GM19395 (cell line): ENCODE measurements around the gene GPR61.

Source experiments
- ATAC-seq: cut with Tn5 transposase; IDR thresholded peaks from one replicate; pipeline ENCODE4 v1.9.1; 2021; ENCODE audit warnings: mild to moderate bottlenecking, moderate library complexity; ENCODE audit not compliant: unreplicated experiment

The GPR61 gene, protein sequence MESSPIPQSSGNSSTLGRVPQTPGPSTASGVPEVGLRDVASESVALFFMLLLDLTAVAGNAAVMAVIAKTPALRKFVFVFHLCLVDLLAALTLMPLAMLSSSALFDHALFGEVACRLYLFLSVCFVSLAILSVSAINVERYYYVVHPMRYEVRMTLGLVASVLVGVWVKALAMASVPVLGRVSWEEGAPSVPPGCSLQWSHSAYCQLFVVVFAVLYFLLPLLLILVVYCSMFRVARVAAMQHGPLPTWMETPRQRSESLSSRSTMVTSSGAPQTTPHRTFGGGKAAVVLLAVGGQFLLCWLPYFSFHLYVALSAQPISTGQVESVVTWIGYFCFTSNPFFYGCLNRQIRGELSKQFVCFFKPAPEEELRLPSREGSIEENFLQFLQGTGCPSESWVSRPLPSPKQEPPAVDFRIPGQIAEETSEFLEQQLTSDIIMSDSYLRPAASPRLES

DNA sequence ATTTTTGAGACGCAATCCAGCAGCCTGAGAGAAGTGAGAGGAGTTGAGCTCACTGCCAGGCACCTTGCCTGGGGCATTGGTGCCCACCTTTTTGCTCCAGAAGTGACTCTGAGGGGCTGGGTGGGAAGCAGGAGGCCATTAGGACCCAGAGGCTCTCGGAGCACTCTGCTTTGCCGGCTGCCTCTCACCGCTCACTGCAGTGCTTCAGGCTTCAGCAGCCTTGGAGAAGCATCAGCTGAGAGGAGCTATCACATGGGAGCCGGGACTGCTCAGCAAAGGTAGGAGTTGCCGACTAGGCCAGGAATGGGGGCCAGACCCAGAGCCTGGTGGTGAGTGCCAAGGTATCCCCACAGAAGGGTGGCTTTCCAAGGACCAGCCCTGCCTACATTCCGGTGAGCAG lies at the start of gene GPR61:
Gene GPR61, plus strand, starts transcription at position 197 of the 400 bp plus-strand sequence. CDS start 3,151 bp downstream, outside the sequence.
- ATAC-seq = no peak

DNA sequence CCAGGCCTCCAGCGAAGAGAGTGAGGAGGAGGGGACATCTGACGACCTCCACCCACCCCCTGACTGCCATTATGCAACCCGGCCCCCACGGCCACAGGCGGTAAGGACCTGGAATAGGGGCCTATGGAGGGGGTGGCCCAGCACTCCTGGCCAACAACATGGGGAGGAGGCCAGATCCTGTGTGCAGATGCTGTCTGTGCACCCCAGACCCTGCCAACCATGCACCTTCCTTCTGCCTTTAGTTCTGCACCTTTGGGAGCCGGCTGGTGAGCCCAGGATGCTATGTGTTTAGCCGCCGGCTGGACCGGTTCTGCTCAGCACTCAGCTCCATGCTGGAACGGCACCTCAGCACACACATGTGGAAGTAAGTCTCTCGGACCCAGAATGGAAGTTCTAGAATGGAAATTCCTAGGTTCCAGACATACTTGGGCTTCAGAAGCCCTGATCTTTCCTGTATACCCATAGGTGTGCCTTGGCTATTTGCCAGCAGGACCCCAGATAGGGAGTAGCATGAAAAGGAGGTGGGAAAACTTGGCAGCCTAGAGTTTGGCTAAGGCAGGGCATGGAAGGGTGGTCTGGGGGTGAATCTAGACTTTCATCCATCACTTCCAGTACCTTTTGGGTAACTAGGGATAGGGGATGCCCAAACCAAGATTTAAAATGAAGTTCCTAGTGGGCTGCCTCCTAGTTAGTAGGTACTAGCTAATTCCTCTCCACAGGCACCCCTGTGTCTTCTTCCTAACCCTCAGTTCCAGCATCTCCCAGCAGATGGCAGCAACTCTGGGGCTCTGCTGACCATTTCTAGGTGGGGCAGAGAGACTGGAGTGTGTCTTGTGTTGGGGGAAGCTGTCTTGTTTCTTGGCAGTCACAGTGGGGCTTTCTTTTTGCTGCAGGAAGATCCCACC lies 49.4 kb upstream of the GPR61 start:
- no peak for ATAC-seq

- ATAC-seq = no peak
These were observed 48.8 kb upstream of the GPR61 start for GRCh38 chr1:109490934-109491302.

DNA sequence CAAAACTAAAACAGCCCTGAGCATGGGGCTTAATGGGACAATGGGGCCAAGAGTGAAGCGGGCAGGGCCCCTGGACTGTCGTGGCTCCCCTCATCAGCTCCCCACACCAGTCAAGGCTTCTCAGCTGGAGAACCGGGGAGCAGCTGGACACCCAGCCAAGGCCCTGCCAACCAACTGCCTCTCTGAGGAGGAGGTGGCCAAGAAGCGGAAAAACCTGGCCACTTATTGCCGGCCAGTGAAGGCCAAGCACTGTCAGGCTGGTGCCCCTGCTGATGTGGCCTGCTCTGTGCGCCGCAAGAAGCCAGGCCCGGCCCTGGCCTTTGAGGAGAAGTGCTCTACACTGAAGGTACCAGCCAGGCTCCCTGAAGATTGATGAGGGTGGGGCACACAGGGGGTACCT lies 48.3 kb upstream of the GPR61 start:
- no peak for ATAC-seq

GRCh38 chr1:109492779-109493178 lies 46.9 kb upstream of the GPR61 start:
- ATAC-seq = no peak

DNA sequence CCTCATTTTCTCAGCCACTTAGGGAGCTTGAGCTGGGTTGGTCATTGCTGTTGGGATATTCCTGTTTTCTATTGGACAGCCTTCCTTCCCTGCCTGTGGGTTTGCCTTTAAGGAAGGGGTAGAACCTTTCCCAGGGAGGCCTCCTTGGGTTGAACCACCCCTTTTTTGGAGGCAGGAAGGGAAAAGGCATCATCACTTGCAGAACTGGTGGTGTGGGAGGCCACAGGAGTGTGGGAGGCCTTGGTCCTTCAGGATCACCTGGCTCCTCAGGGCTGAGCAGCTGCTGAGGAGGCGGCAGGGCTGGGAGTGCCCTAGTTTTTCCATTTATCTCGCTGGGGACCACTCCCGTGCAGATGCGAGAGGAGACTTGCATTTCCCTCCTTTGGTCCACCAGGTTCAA lies 46.4 kb upstream of the GPR61 start:
- no peak for ATAC-seq

- peak; percentile 88 for ATAC-seq
These were observed 45.7 kb upstream of the GPR61 start, which contains the start of gene CYB561D1 for GRCh38 chr1:109493805-109494539. CYB561D1 (plus strand) TSS chr1:109494094; CDS start chr1:109494140, 46 bp downstream.

DNA sequence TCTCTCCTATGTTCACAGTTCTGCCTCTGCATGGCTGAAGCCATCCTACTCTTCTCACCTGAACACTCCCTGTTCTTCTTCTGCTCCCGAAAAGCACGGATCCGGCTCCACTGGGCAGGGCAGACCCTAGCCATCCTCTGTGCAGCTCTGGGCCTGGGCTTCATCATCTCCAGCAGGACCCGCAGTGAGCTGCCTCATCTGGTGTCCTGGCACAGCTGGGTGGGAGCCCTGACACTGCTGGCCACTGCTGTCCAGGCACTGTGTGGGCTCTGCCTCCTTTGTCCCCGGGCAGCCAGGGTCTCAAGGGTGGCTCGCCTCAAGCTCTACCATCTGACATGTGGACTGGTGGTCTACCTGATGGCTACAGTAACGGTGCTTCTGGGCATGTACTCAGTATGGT lies 43.9 kb upstream of the GPR61 start:
- ATAC-seq = no peak

DNA sequence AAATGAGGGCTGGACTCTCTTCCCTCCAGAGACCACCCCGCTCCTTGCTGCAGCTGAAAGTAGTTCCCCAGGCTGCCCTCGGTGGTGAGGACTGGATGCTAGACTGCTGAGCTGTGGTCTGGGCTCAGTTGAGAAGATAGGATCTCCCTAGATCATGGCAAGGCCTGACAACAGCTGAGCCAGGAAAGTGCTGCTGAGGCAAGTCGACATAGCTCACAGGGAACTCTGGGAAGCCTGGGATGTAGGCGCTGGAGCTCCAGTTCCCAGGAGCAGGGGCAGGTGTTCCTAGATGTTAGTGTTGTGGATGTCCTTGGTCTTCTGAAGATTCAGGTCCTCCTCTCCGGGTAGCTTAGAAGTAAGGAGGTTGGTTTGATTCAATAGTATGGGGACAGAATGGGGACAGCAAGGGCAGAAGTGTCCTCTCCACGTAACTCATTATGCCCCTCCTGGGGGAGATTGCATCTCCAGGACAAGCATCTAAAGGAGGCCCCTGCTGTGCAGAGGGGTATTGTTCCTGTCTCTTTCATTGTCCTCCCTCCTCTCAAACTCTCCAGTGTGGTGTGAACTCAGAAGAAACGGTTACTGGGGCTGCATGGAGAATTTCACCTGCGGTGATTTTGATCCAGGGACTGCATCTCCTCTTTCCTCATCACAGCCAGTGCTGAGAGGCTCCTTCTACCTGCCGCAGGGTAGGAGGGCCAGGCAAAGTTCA lies 42.1 kb upstream of the GPR61 start:
- ATAC-seq = no peak

DNA sequence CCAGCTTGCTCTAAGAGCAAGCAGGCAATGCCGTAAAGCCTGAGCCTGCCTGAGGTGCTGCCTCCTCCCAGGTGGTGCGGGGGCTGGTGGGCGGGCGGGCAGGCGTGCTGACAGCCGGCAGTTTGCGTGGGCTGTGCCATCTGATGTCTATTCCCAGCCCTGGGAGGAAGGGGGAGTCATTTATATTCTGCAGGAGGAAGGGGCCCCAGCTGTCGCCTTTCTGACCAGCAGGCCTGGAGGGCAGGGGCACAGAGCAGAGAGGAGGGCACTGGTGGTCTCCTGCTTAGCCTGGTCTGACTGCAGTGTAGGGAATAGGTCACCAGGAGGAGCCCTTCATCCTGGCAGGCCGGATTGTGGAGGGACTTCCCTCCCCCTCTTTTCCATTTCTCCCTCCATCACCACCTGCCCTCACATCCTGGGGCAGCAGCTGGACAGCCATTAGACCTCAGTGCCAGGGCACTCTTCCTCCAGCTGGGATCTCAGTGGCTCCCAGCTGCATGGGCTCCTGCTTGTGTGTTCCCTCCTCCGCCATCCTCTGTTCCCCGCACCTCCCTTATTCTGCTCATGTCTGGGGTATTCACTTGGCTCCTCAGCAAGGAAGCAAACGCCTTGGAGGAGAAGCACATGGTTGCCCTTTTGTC lies 41.4 kb upstream of the GPR61 start:
- no peak for ATAC-seq

GRCh38 chr1:109499081-109499480 lies 40.6 kb upstream of the GPR61 start:
- ATAC-seq = no peak

DNA sequence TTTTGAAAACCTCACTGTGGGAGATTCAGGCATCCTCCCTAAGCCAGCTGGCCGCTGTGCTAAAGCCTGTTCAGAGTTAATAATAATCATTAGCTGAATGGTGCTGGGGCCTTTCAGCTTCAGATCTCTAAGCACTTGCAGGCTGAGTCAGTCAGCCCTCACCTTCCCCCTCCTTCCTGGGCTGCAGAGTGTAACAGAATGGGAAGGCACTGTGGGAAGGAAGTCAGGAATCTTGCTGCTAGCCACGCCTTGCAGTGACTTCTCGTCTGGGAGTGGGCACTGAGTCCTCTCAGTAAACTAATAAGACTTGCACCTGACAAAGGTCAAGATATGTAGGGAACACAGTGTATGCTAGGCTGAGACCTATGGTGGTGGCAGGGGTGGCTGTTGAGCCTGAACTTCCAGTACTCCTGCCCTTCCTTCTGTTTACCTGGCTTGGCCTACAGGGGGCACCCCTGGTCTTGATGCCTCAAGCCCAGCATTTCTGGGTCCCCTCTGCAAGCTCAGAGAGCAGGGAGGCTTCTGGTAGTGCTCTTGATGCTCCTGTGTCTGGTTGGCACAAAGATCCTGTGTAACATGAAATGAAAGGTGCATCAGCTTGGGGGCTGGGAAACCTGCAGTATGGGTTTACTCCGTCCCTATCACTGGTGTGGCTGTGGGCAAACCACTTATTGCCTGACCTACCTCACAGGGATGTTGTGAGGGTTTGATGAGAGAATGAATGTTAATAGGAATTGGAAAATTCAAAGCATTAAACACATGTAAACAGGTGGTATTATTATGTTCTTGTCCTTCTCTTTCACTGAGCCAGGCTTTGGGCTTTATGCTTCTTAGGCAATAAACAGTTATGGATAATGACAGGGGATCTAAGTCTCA lies 39.8 kb upstream of the GPR61 start:
- ATAC-seq = no peak

GRCh38 chr1:109500941-109501381 lies 38.7 kb upstream of the GPR61 start:
- ATAC-seq = no peak

DNA sequence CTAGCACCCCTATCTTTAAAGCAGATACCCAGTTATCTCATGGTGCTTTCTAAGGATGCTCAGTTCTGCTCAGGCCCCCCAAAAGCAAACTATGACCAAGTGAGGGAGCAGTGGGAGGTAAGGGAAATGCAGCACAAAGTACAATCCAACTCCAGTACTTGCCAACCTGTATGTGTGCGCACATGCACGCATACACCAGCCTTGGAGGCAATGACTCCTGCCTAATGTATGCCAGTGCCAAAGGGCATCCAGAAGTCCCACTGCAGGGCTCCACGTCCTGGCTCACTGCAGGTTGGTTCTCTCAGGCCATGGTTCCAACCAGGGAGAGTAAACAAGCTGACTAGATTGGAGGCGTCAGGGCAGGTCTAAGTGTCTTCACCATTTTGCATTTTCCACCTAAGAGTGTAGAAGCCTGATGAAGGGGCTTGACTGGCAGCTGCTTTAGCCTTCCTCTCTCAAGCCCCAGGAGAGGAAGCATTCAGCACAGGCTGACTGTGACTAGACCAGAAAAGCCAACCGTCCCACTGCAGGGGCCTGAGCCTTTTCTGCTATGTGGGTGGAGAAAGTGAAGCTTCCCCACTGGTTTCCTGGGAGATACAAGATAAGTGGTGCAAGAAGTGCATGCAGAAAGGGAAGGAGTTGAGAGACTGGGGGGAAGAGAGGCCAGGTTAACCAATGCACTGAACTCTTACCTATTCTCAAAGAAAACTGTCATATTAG lies 37.9 kb upstream of the GPR61 start:
- ATAC-seq = no peak

DNA sequence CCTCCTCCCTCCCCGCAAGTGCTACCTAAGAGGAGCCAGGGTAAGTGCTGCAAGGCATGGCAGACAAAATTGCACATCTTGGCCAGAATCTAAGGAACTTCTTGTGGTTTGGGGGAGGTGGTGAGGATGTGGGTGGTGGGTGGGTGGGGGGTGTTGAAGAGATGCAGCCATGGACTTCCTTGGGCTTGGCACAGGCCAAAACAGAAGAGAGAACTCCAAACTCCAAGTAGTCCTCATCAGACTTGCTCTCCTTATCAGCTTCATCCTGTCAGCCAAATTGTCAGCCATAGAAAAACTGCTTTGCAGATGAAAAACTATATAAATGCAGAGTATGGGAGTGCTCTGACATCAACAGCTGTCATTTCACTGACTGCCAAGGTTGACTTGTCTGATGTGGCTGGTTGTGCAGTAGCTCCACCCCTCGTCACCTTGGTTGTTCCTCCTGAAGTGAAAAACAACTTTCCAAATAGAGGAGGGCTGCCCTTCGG lies 37.3 kb upstream of the GPR61 start:
- no peak for ATAC-seq

- ATAC-seq = no peak
These were observed 35.7 kb upstream of the GPR61 start for GRCh38 chr1:109503935-109504334.

DNA sequence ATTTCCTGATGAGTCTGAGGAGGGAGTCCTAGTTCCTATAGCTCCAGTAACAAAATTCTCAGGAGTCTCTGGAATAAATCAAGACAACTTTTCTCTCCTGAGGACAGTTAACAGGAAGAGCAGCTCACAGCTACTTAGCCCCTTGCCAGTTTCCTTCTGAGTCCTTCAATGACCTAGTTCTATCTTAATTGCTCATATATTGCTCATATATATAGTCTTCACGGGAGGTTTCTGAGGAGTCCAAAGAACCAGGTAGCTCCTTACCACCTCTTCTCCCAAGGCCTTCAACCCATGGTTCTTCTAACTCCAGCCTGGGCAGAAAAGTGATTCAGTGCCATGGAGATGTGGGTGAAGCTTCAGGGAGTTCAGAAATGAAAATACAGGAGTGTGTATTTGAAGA lies 34.7 kb upstream of the GPR61 start:
- ATAC-seq = no peak
